Thyroid gland (tissue), 4 donors: ENCODE data around the gene CRYBG3. TPM values are rescaled to one million over a fixed set of nuclear protein-coding genes. Genes with fewer than 3 reads are reported as not detected.

ENCODE experiments used
- DNase-seq, 2 donors: peaks; one replicate each; pipeline ENCODE4 v3.0.0-alpha.2; 2019
- H3K27ac ChIP-seq, 3 donors: fragments of 200-600 bp; sonication (generic); 1 replicate in 2 of 3; 2 replicates in 1 of 3; pipeline ENCODE4 v1.5.1; 2016 to 2019; ENCODE audit warnings: mild to moderate bottlenecking in 1 of 3, moderate library complexity in 1 of 3
- H3K27me3 ChIP-seq: fragments of 200-600 bp; sonication (generic); one replicate; pipeline ENCODE4 v1.5.1; 2019
- H3K36me3 ChIP-seq, 2 donors: fragments of 200-600 bp; sonication (generic); one replicate each; pipeline ENCODE4 v1.5.1; 2016 to 2019
- H3K4me1 ChIP-seq, 2 donors: fragments of 200-600 bp; sonication (generic); one replicate each; pipeline ENCODE4 v1.5.1; 2017 to 2019
- H3K4me3 ChIP-seq, 3 donors: fragments of 200-600 bp; sonication (generic); replicated peaks in 1 of 3; 1 replicate in 2 of 3; 2 replicates in 1 of 3; pipeline ENCODE4 v1.5.1; 2016; ENCODE audit warnings: mild to moderate bottlenecking in 1 of 3
- H3K9me3 ChIP-seq: fragments of 200-600 bp; sonication (generic); one replicate; pipeline ENCODE4 v1.5.1; 2017
- CTCF ChIP-seq, 6 experiments: fragments of 200-600 bp in 3 of 6; fragments of 450-650 bp in 3 of 6; sonication (generic) in 3 of 6; IDR thresholded peaks; one replicate each; pipeline ENCODE4 v1.5.1; 2016 to 2019; ENCODE audit warnings: antibody characterized with exemption in 6 of 6, mild to moderate bottlenecking in 2 of 6, inconsistent platforms in 1 of 6, moderate library complexity in 1 of 6
- POLR2A ChIP-seq, 2 donors: fragments of 450-650 bp; IDR thresholded peaks; one replicate each; pipeline ENCODE4 v1.6.1; 2017; ENCODE audit warnings: antibody characterized with exemption in 2 of 2, mild to moderate bottlenecking in 2 of 2, moderate library complexity in 1 of 2
- WGBS, 2 donors: methylation state at CpG; one replicate each; pipeline ENCODE4 v1.1.5; 2017; 5-methylcytosine and 5-hydroxymethylcytosine counted together
- intact Hi-C: fragments of 100-400 bp; cut with DNase I; formaldehyde crosslinking; loops from one replicate; pipeline ENCODE4 v1.15.1; 2023
- total RNA-seq, 4 donors: library from RNA; depleted of rRNA; stranded (reverse); fragments of >200 nt; gene quantifications; one replicate each; pipeline ENCODE4 v1.2.3, GENCODE V29; 2016

Gene CRYBG3
- total RNA-seq, 4 donors from 2014 or later, result 65.3 to 108 (median 79.4) TPM

GRCh38 chr3:97988784-97989568 is 167.2 kb downstream of the CRYBG3 start:
- WGBS, 2 donors, result 97% methylated on average over 3 of the region's 3 CpGs
- Histone ChIP-seq H3K36me3 (no peaks in the 10 kb centered on the region), H3K4me3 (no peak overlapping the region), H3K4me1 (peaks cover 12 to 20% of the 10 kb centered on the region in 2 donors), H3K27ac (no peak overlapping the region), H3K9me3 (no peaks in the 10 kb centered on the region), H3K27me3 (no peaks in the 10 kb centered on the region)
- TF ChIP-seq POLR2A (IDR thresholded peaks at IDR 0.05), result no peak
- TF ChIP-seq CTCF (IDR thresholded peaks at IDR 0.05), result no peak
- intact Hi-C loops, result no loop called here
- DNase-seq, result no peak

- H3K27me3 ChIP-seq, result no peaks in the 10 kb centered on the region
- WGBS, 2 donors, result 14 to 22% methylated on average over 2 of the region's 2 CpGs
- H3K4me1 ChIP-seq, result peaks cover 8 to 10% of the 10 kb centered on the region in 2 donors
- intact Hi-C loops, result no loop called here
- peak overlapping the region; percentile 38 to 58 (median 38) for H3K27ac ChIP-seq
- TF ChIP-seq POLR2A (IDR thresholded peaks at IDR 0.05), result no peak
- TF ChIP-seq CTCF (IDR thresholded peaks at IDR 0.05), result no peak
- H3K36me3 ChIP-seq, result no peaks in the 10 kb centered on the region
- H3K9me3 ChIP-seq, result no peaks in the 10 kb centered on the region
- DNase-seq, result peak; percentile 66 to 71
- no peak overlapping the region for H3K4me3 ChIP-seq
Measured at GRCh38 chr3:97990624-97991292, 168.9 kb downstream of the CRYBG3 start.

- DNase-seq, result peak; percentile 46 to 53
- intact Hi-C loops, result no loop called here
- TF ChIP-seq POLR2A (IDR thresholded peaks at IDR 0.05) (peak in 1 of 2 donors; percentile 6), CTCF (IDR thresholded peaks at IDR 0.05) (no peak)
- 6 to 23% methylated on average over 5 of the region's 5 CpGs for WGBS, 2 donors
- Histone ChIP-seq H3K4me1 (peaks cover 8 to 10% of the 10 kb centered on the region in 2 donors), H3K27ac (peak overlapping the region; percentile 38 to 58 (median 38)), H3K27me3 (no peaks in the 10 kb centered on the region), H3K4me3 (no peak overlapping the region), H3K36me3 (no peaks in the 10 kb centered on the region), H3K9me3 (no peaks in the 10 kb centered on the region)
Measured at GRCh38 chr3:97991293-97991682, 169.5 kb downstream of the CRYBG3 start.

- no peak overlapping the region for H3K27ac ChIP-seq
- H3K27me3 ChIP-seq, result no peaks in the 10 kb centered on the region
- DNase-seq, result no peak
- 100% methylated on average over 2 of the region's 2 CpGs for WGBS, 2 donors
- no peaks in the 10 kb centered on the region for H3K36me3 ChIP-seq
- peaks cover 8 to 10% of the 10 kb centered on the region in 2 donors for H3K4me1 ChIP-seq
- no peak overlapping the region for H3K4me3 ChIP-seq
- H3K9me3 ChIP-seq, result no peaks in the 10 kb centered on the region
- intact Hi-C loops, result no loop called here
- TF ChIP-seq POLR2A (IDR thresholded peaks at IDR 0.05) (no peak), CTCF (IDR thresholded peaks at IDR 0.05) (no peak)
Measured at GRCh38 chr3:97992547-97993173, 170.8 kb downstream of the CRYBG3 start.
